AG04449 (cell line): ENCODE measurements around the gene GGT6.

Experiments
- CTCF ChIA-PET: fragments of 350-600 bp; formaldehyde crosslinking; extraction: SDS; loops from one replicate; lab custom pipeline; 2021; ENCODE audit warnings: antibody characterized with exemption; lab: Yijun Ruan, JAX
- POLR2A ChIA-PET: fragments of 400-600, 350-600 bp; formaldehyde crosslinking; extraction: SDS; loops from one replicate; lab custom pipeline; 2020; ENCODE audit warnings: antibody characterized with exemption, inconsistent platforms; lab: Yijun Ruan, JAX
- DNase-seq: peaks from one replicate; pipeline ENCODE4 v3.0.0-alpha.2; 2010; ENCODE audit warnings: low read depth, low spot score
- H3K4me3 ChIP-seq: 2 replicates; pipeline ENCODE4 v1.5.1; 2011; ENCODE audit warnings: low read depth, mild to moderate bottlenecking, control low read depth, low read length
- TF ChIP-seq, protein P1 (sequence below): IDR thresholded peaks from one replicate; pipeline ENCODE4 v1.5.1; 2011; ENCODE audit warnings: mild to moderate bottlenecking, moderate library complexity, low read length, control low read depth, inconsistent platforms; ENCODE audit not compliant: insufficient read depth; ENCODE audit errors: missing control alignments

GGT6 gene

DNA sequence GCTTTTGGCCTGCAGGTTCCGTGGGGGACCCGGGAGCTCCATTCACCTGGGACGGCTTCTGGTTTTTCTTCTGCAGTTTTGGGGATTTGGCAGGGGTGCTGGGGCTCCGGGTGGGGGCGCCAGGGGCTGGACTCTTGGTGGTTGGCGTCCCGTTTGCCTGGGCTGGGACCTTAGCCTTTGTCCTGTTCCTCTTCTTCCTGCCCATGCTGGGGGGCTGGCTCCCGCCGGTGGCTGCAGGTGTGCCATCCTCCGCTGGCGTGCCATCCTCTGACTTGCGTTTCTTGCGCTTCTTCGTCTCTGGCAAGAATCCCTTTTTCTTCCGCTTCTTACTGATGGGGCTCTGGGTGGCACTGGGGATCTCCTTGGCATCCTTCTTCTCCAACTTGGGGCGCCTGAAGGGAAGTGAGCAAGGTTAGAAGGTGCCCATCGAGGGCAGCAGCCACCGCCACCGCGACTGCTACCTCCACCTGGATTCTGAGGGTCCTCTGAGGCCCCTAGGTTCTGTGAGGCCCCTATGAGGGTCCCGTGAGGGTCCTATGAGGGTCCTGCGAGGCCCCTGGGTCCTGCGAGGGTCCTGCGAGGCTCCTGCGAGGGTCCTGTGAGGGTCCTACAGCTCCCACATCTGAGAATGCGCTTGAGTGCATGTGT, 20.7 kb downstream of the GGT6 start:
- TF ChIP-seq, protein P1, sequence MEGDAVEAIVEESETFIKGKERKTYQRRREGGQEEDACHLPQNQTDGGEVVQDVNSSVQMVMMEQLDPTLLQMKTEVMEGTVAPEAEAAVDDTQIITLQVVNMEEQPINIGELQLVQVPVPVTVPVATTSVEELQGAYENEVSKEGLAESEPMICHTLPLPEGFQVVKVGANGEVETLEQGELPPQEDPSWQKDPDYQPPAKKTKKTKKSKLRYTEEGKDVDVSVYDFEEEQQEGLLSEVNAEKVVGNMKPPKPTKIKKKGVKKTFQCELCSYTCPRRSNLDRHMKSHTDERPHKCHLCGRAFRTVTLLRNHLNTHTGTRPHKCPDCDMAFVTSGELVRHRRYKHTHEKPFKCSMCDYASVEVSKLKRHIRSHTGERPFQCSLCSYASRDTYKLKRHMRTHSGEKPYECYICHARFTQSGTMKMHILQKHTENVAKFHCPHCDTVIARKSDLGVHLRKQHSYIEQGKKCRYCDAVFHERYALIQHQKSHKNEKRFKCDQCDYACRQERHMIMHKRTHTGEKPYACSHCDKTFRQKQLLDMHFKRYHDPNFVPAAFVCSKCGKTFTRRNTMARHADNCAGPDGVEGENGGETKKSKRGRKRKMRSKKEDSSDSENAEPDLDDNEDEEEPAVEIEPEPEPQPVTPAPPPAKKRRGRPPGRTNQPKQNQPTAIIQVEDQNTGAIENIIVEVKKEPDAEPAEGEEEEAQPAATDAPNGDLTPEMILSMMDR: no peak
- DNase-seq: no peak
- no peak overlapping the region for H3K4me3 ChIP-seq
- ChIA-PET CTCF (interaction anchor here (0.6 kb wide), 1 partner anchor 117 kb away, joined by 3 read pairs; no protein-coding TSS in a partner anchor), POLR2A (no interaction called here)

DNA sequence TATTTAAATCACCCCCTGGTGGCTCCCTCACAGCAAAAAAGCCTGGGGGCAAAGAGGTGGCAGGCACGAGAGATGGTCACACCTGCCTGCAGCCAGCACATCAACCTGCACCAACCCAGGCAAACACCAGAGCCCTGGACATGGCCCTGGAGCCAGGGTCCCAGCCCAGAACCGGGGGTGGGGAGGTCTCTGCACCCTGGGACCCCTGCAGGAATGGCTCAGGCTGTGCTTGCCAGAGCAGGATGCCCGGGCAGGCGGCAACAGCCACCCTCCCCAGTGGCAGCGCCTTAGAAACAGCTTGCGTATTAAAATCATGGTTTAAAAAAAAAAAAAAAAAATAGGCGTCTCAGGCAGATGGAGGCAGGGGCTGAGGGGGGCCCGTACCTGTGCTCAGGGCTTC, 21.4 kb downstream of the GGT6 start:
- CTCF ChIA-PET: interaction anchor here (1.3 kb wide), 1 partner anchor 27 kb away, joined by 7 read pairs; no protein-coding TSS in a partner anchor
- DNase-seq: no peak
- TF ChIP-seq, protein P1: no peak
- POLR2A ChIA-PET: no interaction called here
- no peak overlapping the region for H3K4me3 ChIP-seq

DNA sequence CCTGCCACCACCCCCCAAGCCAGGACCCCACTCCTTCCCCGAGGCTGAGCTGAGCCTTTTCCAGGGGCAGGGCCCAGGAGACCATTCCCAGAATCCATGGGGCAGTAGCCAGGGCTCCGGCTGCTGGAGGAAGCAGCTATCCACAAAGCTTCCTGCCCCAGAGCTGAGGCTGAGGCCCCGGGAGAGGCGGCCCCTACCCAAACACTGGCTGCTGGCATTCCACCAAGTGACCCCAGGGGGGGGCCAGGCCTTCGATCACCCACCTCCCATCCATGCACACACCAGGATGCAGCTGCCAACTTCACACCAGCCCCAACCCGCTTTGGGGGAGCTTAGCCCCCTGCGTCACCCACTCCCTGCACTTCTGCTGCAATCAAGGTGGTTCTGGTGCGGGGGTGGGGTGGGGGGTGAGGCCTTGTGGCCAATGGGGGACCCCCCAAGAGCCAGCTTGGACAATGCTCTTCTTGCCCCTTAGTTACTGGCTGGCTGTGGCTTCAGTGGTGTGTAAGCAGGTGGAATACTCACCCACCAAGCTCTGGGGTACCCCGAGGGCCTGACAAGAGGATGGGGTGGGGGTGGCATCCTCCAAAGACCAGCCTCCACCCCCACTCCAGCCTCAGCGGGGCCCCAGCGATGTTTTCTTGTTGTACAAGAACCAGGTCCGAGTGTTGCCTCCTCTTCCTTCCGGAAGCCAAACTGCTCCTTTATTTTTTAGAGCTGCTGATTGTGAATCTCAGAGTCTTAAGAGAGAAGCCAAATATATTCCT, 22.0 kb downstream of the GGT6 start:
- TF ChIP-seq, protein P1: no peak
- DNase-seq: no peak
- ChIA-PET POLR2A (interaction anchor here (0.8 kb wide), 1 partner anchor 9 kb away, joined by 3 read pairs; no protein-coding TSS in a partner anchor), CTCF (interaction anchor here (1.3 kb wide), 1 partner anchor 27 kb away, joined by 7 read pairs; no protein-coding TSS in a partner anchor)
- H3K4me3 ChIP-seq: no peak overlapping the region

DNA sequence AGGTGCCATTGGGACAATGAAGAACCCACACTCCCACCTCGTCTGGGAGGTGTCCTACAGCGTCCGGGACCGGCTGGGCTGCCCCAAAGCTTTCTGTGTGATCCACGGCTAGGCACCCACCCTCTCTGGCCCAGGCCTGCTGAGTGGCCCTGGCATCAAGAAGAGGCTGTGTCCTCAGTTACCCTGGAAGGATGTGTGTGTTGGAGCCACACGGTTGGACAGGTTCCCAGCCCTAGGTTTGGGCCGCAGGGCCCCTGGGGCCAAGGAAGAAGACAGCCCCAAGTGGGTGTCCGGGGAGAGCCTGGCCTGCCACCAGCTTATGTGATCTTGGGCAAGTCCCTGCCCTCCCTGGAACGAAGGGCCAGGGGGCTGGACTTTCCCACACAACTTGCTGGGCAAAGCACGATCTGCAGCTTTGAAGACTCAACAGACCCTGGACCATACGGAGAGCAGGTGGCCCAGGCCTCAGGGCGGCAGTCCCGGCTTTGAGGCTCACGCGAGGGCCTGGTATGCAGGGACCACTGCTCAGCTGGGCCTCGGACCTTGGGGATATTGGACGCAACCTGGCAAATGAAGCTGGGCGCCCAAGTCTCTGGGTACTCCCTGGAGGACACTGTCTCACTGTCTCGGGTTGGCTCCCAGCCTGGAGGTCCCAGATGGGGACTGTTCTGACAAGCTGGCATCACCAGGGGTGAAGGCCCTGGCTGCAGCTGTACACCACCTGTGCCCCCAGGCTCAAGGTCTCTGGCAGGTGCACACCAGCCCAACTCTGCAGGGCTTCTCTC, 22.7 kb downstream of the GGT6 start:
- H3K4me3 ChIP-seq: no peak overlapping the region
- DNase-seq: no peak
- CTCF ChIA-PET: interaction anchor here (1.3 kb wide), 1 partner anchor 28 kb away, joined by 7 read pairs; no protein-coding TSS in a partner anchor
- TF ChIP-seq, protein P1: no peak
- POLR2A ChIA-PET: interaction anchor here (0.8 to 1.2 kb wide), 2 partner anchors 9 to 18 kb away, joined by 3 to 4 read pairs; partner anchors contain the start of gene MYBBP1A

DNA sequence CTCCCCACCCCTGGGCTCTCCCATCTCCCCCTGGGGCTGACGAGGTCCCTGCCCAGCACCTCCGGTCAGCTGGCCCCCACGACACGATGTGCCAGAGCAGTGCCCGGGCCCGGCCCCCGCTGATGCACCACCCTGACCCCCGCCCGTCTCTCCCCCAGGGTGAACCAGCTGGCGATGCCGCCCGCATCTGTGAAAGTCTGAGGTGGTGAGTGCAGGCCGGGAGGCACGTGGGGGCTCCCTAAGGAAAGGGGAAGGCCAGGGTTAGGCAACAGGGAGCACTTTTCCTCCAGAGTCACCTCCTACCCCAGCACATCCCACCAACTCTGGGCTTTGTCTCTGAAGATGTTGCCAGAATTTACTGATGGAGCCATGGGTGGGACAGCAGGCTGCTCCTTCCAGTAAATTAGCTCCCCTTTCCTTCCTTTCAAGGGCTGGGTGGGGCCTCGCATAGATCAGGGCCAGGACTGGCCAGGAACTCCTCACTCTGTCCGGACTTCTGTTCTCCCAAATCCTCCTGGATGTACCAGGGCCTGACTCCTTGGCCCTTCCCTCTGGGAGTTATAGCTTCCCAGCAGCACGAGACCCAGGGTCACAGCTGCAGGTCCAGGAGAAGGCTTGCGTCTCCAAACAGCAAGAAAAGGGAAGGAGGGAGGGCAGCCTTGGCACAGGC, 23.5 kb downstream of the GGT6 start:
- DNase-seq: no peak
- H3K4me3 ChIP-seq: no peak overlapping the region
- TF ChIP-seq, protein P1: no peak
- ChIA-PET POLR2A (interaction anchor here (0.6 to 1.2 kb wide), 2 partner anchors 19 to 37 kb away, joined by 4 read pairs; partner anchors contain the start of gene MYBBP1A), CTCF (no interaction called here)
